ENCODE data around the gene MAP4K4. TPM values are rescaled to one million over a fixed set of nuclear protein-coding genes. Genes with fewer than 3 reads are reported as not detected.
"Not testable (repeated sequence)": the region's sequence is repeated elsewhere in the genome, so short reads cannot be mapped to it uniquely, and the experiment has no call there.

The MAP4K4 gene
- total RNA-seq, 1 donor from 2014 or later: 48.0 TPM

DNA sequence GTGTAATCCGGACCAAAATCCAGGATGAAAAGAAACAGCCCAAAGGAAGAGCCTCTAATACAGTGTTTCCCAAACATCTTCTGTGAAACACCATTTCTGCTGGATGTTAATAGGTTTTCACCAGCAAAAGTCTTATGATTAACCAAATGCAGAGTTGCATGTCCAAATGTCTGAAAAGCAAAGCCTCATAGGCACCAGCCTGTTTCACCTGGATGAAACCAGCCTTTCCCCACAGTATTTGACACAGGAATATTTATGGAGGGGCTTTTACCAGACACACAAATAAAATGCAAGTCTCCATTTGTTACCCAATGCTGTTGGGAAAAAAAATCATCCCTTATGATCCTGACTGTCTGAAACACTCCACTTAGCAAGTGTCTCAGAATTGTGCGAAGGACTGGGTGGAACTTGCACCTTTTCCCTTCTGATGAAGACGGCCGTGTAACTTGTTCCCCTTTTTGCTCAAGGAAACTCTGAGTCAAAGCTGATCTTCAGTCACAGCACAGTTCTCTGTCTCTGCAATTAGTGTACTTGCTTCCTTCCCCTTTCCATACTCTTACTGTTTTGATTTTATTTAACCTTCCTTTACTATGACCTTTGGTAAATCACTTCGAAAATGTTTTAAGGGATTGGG lies 223.9 kb downstream of the MAP4K4 start:
- H3K4me3 ChIP-seq: no peak overlapping the region
- H3K27ac ChIP-seq: no peak overlapping the region
- DNase-seq (ENCODE audit: low spot score in 2 of 2): no peak
- no peak for TF ChIP-seq CTCF (IDR thresholded peaks at IDR 0.05)
- H3K4me1 ChIP-seq: no peaks in the 10 kb centered on the region
- intact Hi-C loops (cut with DNase I): no loop called here
- H3K27me3 ChIP-seq: no peaks in the 10 kb centered on the region
- no peaks in the 10 kb centered on the region for H3K36me3 ChIP-seq
- peaks cover 13 to 15% of the 10 kb centered on the region in 2 donors for H3K9me3 ChIP-seq

DNA sequence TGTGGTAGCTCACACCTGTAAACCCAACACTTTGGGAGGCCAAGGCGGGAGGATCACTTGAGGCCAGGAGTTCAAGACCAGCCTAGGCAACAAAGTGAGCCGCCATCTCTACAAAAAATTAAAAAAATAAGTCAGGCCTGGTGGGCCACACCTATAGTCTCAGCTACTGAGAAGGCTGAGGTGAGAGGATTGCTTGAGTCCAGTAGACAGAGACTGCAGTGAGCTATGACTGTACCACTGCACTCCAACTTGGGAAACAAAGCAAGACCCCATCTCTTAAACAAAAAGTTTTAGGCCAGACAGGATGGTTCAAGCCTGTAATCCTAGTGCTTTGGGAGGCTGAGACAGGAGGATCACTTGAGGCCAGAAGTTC lies 224.4 kb downstream of the MAP4K4 start:
- no peak overlapping the region for H3K27ac ChIP-seq

GRCh38 chr2:101924311-101924710 lies 226.8 kb downstream of the MAP4K4 start:
- H3K9me3 ChIP-seq: peaks cover 13 to 15% of the 10 kb centered on the region in 2 donors
- H3K36me3 ChIP-seq; H3K4me3 ChIP-seq; H3K27me3 ChIP-seq; H3K4me1 ChIP-seq; DNase-seq (ENCODE audit: low spot score in 2 of 2); intact Hi-C loops (cut with DNase I); H3K27ac ChIP-seq: not testable (repeated sequence)

More for the DNA sequence above, 224.4 kb downstream of the MAP4K4 start:
- Histone ChIP-seq H3K4me1 (no peaks in the 10 kb centered on the region), H3K9me3 (peaks cover 13 to 15% of the 10 kb centered on the region in 2 donors), H3K36me3 (no peaks in the 10 kb centered on the region), H3K27me3 (no peaks in the 10 kb centered on the region), H3K4me3 (no peak overlapping the region)
- no peak for DNase-seq (ENCODE audit: low spot score in 2 of 2)
- intact Hi-C loops (cut with DNase I): no loop called here
- TF ChIP-seq CTCF (IDR thresholded peaks at IDR 0.05): no peak

DNA sequence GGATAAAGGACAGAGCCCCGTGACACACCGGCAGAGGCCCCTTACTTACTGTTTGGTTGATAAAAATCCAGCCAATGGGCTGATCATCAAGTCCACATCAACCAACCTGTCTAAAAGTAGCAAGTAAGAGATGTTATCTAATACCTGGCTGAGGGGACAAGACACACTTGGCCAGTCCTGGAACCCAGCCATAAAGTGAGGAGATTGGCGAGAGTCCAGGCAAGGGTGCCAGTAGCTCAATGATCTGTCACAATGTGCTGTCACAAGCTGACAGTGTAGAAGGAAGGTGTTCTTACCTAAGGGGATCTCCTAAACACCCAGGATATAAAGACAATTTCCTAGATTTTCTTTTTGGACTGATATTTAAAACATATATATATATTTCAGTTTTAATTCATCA lies 232.5 kb downstream of the MAP4K4 start:
- intact Hi-C loops (cut with DNase I): no loop called here
- no peaks in the 10 kb centered on the region for H3K36me3 ChIP-seq
- no peak for TF ChIP-seq CTCF (IDR thresholded peaks at IDR 0.05)
- H3K27ac ChIP-seq: no peak overlapping the region
- no peak for DNase-seq (ENCODE audit: low spot score in 2 of 2)
- no peaks in the 10 kb centered on the region for H3K4me1 ChIP-seq
- no peaks in the 10 kb centered on the region for H3K27me3 ChIP-seq
- H3K9me3 ChIP-seq: peaks cover under 1 to 2% of the 10 kb centered on the region in 2 donors
- no peak overlapping the region for H3K4me3 ChIP-seq

GRCh38 chr2:101930847-101931246 lies 233.3 kb downstream of the MAP4K4 start:
- no peak for TF ChIP-seq CTCF (IDR thresholded peaks at IDR 0.05)

DNA sequence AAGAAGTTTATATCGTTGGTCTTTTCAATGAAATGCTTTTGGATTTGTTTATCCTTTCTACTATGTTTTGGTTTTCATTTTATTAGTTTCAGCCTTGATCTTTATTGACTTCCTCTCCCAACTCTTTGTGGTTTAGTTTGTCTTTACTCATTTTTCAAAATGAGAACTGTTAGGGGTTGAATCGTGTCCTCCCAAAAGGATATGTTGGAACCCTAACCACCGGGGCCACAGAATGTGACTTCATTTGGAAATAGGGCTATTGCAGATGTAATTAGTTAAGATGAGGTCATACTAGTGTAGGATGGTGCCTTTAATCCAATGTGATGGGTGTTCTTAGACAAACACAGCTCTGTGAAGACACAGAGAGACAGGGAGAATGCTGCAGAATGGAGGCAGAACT lies 233.9 kb downstream of the MAP4K4 start:
- no peak overlapping the region for H3K4me3 ChIP-seq
- no peak for DNase-seq (ENCODE audit: low spot score in 2 of 2)
- intact Hi-C loops (cut with DNase I): no loop called here
- H3K4me1 ChIP-seq: no peaks in the 10 kb centered on the region
- no peaks in the 10 kb centered on the region for H3K27me3 ChIP-seq
- TF ChIP-seq CTCF (IDR thresholded peaks at IDR 0.05): no peak
- no peaks in the 10 kb centered on the region for H3K36me3 ChIP-seq
- no peak overlapping the region for H3K27ac ChIP-seq
- H3K9me3 ChIP-seq: no peaks in the 10 kb centered on the region

More at GRCh38 chr2:101930847-101931246, 233.3 kb downstream of the MAP4K4 start:
- Histone ChIP-seq H3K27me3 (no peaks in the 10 kb centered on the region), H3K27ac (no peak overlapping the region), H3K4me1 (no peaks in the 10 kb centered on the region), H3K4me3 (no peak overlapping the region), H3K9me3 (no peaks in the 10 kb centered on the region), H3K36me3 (no peaks in the 10 kb centered on the region)
- no peak for DNase-seq (ENCODE audit: low spot score in 2 of 2)
- intact Hi-C loops (cut with DNase I): no loop called here

DNA sequence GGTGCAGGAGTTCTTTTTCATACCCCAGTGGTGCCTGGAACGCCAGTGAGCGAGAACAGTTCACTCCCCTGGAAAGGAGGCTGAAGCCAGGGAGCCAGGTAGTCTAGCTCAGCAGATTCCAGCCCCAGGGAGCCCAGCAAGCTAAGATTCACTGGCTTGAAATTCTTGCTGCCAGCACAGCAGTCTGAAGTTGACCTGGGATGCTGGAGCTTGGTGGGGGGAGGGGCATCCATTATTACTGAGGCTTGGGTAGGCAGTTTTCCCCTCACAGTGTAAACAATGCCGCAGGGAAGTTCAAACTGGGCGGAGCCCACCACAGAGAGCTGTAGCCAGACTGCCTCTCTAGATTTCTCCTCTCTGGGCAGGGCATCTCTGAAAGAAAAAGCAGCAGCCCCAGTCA lies 238.3 kb downstream of the MAP4K4 start:
- H3K4me3 ChIP-seq; H3K27me3 ChIP-seq; H3K36me3 ChIP-seq; H3K4me1 ChIP-seq; intact Hi-C loops (cut with DNase I); DNase-seq (ENCODE audit: low spot score in 2 of 2); H3K27ac ChIP-seq: not testable (repeated sequence)
- H3K9me3 ChIP-seq: peaks cover 0 to 12% of the 10 kb centered on the region in 2 donors
